HCT116 (cell line): ENCODE measurements around the gene TBCD. TPM values are rescaled to one million over a fixed set of nuclear protein-coding genes. Genes with fewer than 3 reads are reported as not detected.

ENCODE experiments used
- ATAC-seq: fragments of 200-7000 bp; cut with Tn5 transposase; 2 replicates; pipeline ENCODE4 v1.9.1; 2020; ENCODE audit warnings: mild to moderate bottlenecking, moderate library complexity
- BruUV-seq: library from RNA; stranded (reverse); fragments of 400-500 nt; replicated peaks from 2 replicates; lab custom pipeline; 2021; lab: Mats Ljungman, UMichigan
- CTCF ChIA-PET: fragments of 300-600 bp; sonication (Branson Sonifier 250); formaldehyde crosslinking; loops from one replicate; lab custom pipeline; 2021; ENCODE audit warnings: antibody characterized with exemption; lab: Charles Lee
- POLR2A ChIA-PET: fragments of 300-600, 350-600 bp; sonication (Branson Sonifier 250); formaldehyde crosslinking; loops from one replicate; lab custom pipeline; 2021; ENCODE audit warnings: antibody characterized with exemption; lab: Charles Lee
- RAD21 ChIA-PET, 2 experiments: fragments of 300-600 bp; sonication (Branson Sonifier 250); formaldehyde crosslinking; loops; one replicate each; lab custom pipeline; 2023; ENCODE audit warnings: low total read pairs in 2 of 2; ENCODE audit not compliant: uncharacterized antibody in 2 of 2, unreplicated experiment in 2 of 2, low non-redundant PET in 1 of 2; lab: Charles Lee
- DNase-seq: peaks from one replicate; pipeline ENCODE4 v3.0.0-alpha.2; 2010; ENCODE audit warnings: low read depth, low spot score
- H2AFZ ChIP-seq: fragments of 200-600 bp; shearing (Covaris generic), sonication (generic); 2 replicates; pipeline ENCODE4 v1.6.1; 2017; ENCODE audit warnings: low read depth, mixed run types, mixed read lengths, antibody characterized with exemption, low read length; ENCODE audit not compliant: poor library complexity, severe bottlenecking
- H3K27ac ChIP-seq: 2 replicates; pipeline ENCODE4 v1.5.1; 2012; ENCODE audit warnings: low read depth, low read length
- H3K27me3 ChIP-seq: fragments of 200-600 bp; sonication (generic); 2 replicates; pipeline ENCODE4 v1.6.1; 2016; ENCODE audit warnings: mixed run types, low read length, mixed read lengths; ENCODE audit not compliant: insufficient read depth
- H3K36me3 ChIP-seq, 2 experiments: fragments of 200-500 bp in 1 of 2; fragments of 200-600 bp in 1 of 2; sonication (Bioruptor generic) in 1 of 2; sonication (generic) in 1 of 2; 2 replicates each; pipeline versions ENCODE4 v1.5.1 to v1.6.1; 2014 to 2016; ENCODE audit warnings: low read length in 2 of 2, inconsistent platforms in 1 of 2, mixed read lengths in 1 of 2, mixed run types in 1 of 2; ENCODE audit not compliant: insufficient read depth in 2 of 2, control insufficient read depth in 1 of 2
- H3K4me1 ChIP-seq, 2 experiments: fragments of 200-600 bp in 1 of 2; sonication (generic) in 1 of 2; 2 replicates each; pipeline versions ENCODE4 v1.5.1 to v1.6.1; 2012 to 2017; ENCODE audit warnings: low read length in 2 of 2, inconsistent platforms in 1 of 2, mild to moderate bottlenecking in 1 of 2, mixed read lengths in 1 of 2, mixed run types in 1 of 2, moderate library complexity in 1 of 2; ENCODE audit not compliant: insufficient read depth in 2 of 2, control insufficient read depth in 1 of 2
- H3K4me2 ChIP-seq: fragments of 200-600 bp; sonication (generic); 2 replicates; pipeline ENCODE4 v1.6.1; 2017; ENCODE audit warnings: mixed run types, low read length, mixed read lengths
- H3K4me3 ChIP-seq, 2 experiments: fragments of 200-600 bp in 1 of 2; sonication (generic) in 1 of 2; replicated peaks in 1 of 2; 2 replicates each; pipeline ENCODE4 v1.5.1; 2011 to 2016; ENCODE audit warnings: low read length in 2 of 2, control low read depth in 1 of 2, low read depth in 1 of 2, mild to moderate bottlenecking in 1 of 2, mixed read lengths in 1 of 2, mixed run types in 1 of 2
- H3K79me2 ChIP-seq: fragments of 200-600 bp; sonication (generic); 2 replicates; pipeline ENCODE4 v1.6.1; 2017; ENCODE audit warnings: mild to moderate bottlenecking, mixed run types, low read length, moderate library complexity, mixed read lengths; ENCODE audit not compliant: insufficient read depth
- H3K9ac ChIP-seq: fragments of 200-600 bp; sonication (generic); 2 replicates; pipeline ENCODE4 v1.6.1; 2016; ENCODE audit warnings: low read length, mixed read lengths
- H3K9me2 ChIP-seq: fragments of 200-600 bp; sonication (generic), shearing (Covaris generic); 2 replicates; pipeline ENCODE4 v1.6.1; 2017; ENCODE audit warnings: mixed run types, mild to moderate bottlenecking, moderate library complexity; ENCODE audit not compliant: insufficient read depth
- H3K9me3 ChIP-seq, 2 experiments: fragments of 200-500 bp in 1 of 2; fragments of 200-600 bp in 1 of 2; sonication (Bioruptor generic) in 1 of 2; sonication (generic) in 1 of 2; 2 replicates each; pipeline ENCODE4 v1.6.1; 2014 to 2017; ENCODE audit warnings: low read length in 2 of 2, mixed read lengths in 2 of 2, inconsistent platforms in 1 of 2, low read depth in 1 of 2, mild to moderate bottlenecking in 1 of 2, mixed run types in 1 of 2, moderate library complexity in 1 of 2; ENCODE audit not compliant: control insufficient read depth in 1 of 2, insufficient read depth in 1 of 2
- H4K20me1 ChIP-seq: fragments of 200-600 bp; sonication (generic), shearing (Covaris generic); 2 replicates; pipeline ENCODE4 v1.6.1; 2017; ENCODE audit warnings: mixed run types, mild to moderate bottlenecking, moderate library complexity; ENCODE audit not compliant: insufficient read depth
- CBX3 ChIP-seq: IDR thresholded peaks from 2 replicates; pipeline ENCODE4 v1.6.1; 2012; ENCODE audit warnings: low read depth
- CEBPB ChIP-seq: IDR thresholded peaks from 2 replicates; pipeline ENCODE4 v1.6.1; 2012; ENCODE audit warnings: low read depth
- EGR1 ChIP-seq: IDR thresholded peaks from 2 replicates; pipeline ENCODE4 v1.6.1; 2012; ENCODE audit warnings: low read depth
- ELF1 ChIP-seq: IDR thresholded peaks from 2 replicates; pipeline ENCODE4 v1.6.1; 2012; ENCODE audit warnings: low read depth, borderline replicate concordance
- EZH2 ChIP-seq: fragments of 200-600 bp; sonication (generic); IDR thresholded peaks from 2 replicates; pipeline ENCODE4 v1.6.1; 2017; ENCODE audit warnings: antibody characterized with exemption, mixed run types
- FOSL1 ChIP-seq: IDR thresholded peaks from 2 replicates; pipeline ENCODE4 v1.6.1; 2012; ENCODE audit warnings: low read depth
- JUND ChIP-seq: IDR thresholded peaks from 2 replicates; pipeline ENCODE4 v1.6.1; 2012
- POLR2A ChIP-seq: IDR thresholded peaks from 2 replicates; pipeline ENCODE4 v1.7.0; 2011; ENCODE audit warnings: borderline replicate concordance; ENCODE audit not compliant: insufficient read depth, insufficient read length; ENCODE audit errors: extremely low read depth
- SP1 ChIP-seq: IDR thresholded peaks from 2 replicates; pipeline ENCODE4 v1.6.1; 2012; ENCODE audit warnings: low read depth
- SRF ChIP-seq: IDR thresholded peaks from 2 replicates; pipeline ENCODE4 v1.6.1; 2012; ENCODE audit warnings: low read depth
- TCF7L2 ChIP-seq: IDR thresholded peaks from 2 replicates; pipeline ENCODE4 v1.7.0; 2011; ENCODE audit warnings: borderline replicate concordance, inconsistent platforms; ENCODE audit not compliant: insufficient read depth, insufficient read length; ENCODE audit errors: extremely low read depth
- ZFX ChIP-seq: fragments of 450-650 bp; IDR thresholded peaks from 2 replicates; pipeline ENCODE4 v1.6.1; 2017
- ZNF274 ChIP-seq: fragments of 200-500 bp; sonication (Bioruptor generic); IDR thresholded peaks from 2 replicates; pipeline ENCODE4 v1.6.1; 2014; ENCODE audit warnings: mild to moderate bottlenecking, low read depth, low read length, inconsistent platforms
- intact Hi-C: fragments of 100-400 bp; cut with micrococcal nuclease; formaldehyde crosslinking; loops from 2 replicates; pipeline ENCODE4 v1.10.0; 2022
- total RNA-seq: library from RNA; stranded (reverse); gene quantifications from one replicate; pipeline ENCODE4 v1.2.1, GENCODE V29; 2021; ENCODE audit not compliant: unreplicated experiment
- TF ChIP-seq, protein P1 (sequence below): IDR thresholded peaks from 2 replicates; pipeline ENCODE4 v1.6.1; 2012; ENCODE audit warnings: low read depth
- TF ChIP-seq, protein P2 (sequence below): IDR thresholded peaks from 2 replicates; pipeline ENCODE4 v1.6.1; 2011; ENCODE audit warnings: mild to moderate bottlenecking, low read length, moderate library complexity; ENCODE audit not compliant: insufficient replicate concordance; ENCODE audit errors: extremely low read depth
- TF ChIP-seq, protein P3 (sequence below): IDR thresholded peaks from 2 replicates; pipeline ENCODE4 v1.6.1; 2012
- TF ChIP-seq, protein P4 (sequence below): IDR thresholded peaks from 2 replicates; pipeline ENCODE4 v1.6.1; 2012

The TBCD gene
- total RNA-seq, 1 experiment from 2014 or later, result 152 TPM

DNA sequence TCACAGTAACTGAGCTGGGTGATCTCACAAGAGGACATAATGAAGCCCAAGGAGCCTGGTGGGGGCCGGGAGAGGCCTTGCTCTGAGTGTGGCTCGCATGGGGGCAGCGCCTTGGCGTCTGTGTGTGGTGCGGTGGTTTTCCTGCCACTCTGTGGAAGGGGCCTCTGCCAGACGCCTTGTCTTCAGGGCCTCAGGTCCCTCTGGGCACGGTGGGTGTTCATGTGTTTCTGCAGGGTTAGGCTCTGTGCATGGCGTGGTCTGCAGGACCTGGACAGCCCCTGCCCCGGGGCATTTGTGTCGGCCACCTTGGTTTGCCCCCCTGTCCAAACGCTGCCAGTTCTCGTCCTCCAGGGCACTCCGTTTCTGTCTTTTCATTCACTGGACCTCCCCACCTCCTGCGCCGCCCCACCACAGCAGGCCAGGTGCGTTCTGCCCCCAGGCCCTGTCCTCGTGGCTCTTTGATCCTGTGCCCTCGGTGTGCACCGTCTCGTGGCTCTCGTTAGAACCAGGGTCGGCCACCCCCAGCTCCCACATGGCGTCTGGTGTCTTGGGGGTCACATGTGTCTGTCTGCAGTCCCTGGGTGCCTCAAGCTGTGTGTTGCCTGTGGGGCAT lies 131.7 kb downstream of the TBCD start:
- peaks cover 31% of the 10 kb centered on the region; the same call in 1 of the 2 replicates for H3K79me2 ChIP-seq
- DNase-seq (no peak), ATAC-seq (no peak)
- no peak overlapping the region for H2AFZ ChIP-seq
- CTCF ChIA-PET, result no interaction called here
- RAD21 ChIA-PET, result no interaction called here
- H4K20me1 ChIP-seq, result 0 out of 2 replicates have a peak, but pooled peaks cover 3% of the 10 kb centered on the region
- no TSS peak for BruUV-seq
- no peak overlapping the region for H3K9ac ChIP-seq
- H3K27ac ChIP-seq, result no peak overlapping the region
- no peaks in the 10 kb centered on the region; a peak in 1 of 4 replicates for H3K36me3 ChIP-seq
- POLR2A ChIA-PET, result no interaction called here
- intact Hi-C loops, result no loop called here
- no peaks in the 10 kb centered on the region for H3K9me3 ChIP-seq
- H3K4me3 ChIP-seq, result no peak overlapping the region
- no peaks in the 10 kb centered on the region for H3K9me2 ChIP-seq
- no peak overlapping the region for H3K4me2 ChIP-seq
- TF ChIP-seq FOSL1, result no peak
- TF ChIP-seq ZNF274, result no peak
- TF ChIP-seq JUND, result no peak
- TF ChIP-seq ELF1, result no peak
- TF ChIP-seq SP1, result no peak
- TF ChIP-seq, protein P1, sequence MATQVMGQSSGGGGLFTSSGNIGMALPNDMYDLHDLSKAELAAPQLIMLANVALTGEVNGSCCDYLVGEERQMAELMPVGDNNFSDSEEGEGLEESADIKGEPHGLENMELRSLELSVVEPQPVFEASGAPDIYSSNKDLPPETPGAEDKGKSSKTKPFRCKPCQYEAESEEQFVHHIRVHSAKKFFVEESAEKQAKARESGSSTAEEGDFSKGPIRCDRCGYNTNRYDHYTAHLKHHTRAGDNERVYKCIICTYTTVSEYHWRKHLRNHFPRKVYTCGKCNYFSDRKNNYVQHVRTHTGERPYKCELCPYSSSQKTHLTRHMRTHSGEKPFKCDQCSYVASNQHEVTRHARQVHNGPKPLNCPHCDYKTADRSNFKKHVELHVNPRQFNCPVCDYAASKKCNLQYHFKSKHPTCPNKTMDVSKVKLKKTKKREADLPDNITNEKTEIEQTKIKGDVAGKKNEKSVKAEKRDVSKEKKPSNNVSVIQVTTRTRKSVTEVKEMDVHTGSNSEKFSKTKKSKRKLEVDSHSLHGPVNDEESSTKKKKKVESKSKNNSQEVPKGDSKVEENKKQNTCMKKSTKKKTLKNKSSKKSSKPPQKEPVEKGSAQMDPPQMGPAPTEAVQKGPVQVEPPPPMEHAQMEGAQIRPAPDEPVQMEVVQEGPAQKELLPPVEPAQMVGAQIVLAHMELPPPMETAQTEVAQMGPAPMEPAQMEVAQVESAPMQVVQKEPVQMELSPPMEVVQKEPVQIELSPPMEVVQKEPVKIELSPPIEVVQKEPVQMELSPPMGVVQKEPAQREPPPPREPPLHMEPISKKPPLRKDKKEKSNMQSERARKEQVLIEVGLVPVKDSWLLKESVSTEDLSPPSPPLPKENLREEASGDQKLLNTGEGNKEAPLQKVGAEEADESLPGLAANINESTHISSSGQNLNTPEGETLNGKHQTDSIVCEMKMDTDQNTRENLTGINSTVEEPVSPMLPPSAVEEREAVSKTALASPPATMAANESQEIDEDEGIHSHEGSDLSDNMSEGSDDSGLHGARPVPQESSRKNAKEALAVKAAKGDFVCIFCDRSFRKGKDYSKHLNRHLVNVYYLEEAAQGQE, result no peak
- TF ChIP-seq EZH2, result no peak
- no peak for TF ChIP-seq EGR1
- TF ChIP-seq, protein P2, sequence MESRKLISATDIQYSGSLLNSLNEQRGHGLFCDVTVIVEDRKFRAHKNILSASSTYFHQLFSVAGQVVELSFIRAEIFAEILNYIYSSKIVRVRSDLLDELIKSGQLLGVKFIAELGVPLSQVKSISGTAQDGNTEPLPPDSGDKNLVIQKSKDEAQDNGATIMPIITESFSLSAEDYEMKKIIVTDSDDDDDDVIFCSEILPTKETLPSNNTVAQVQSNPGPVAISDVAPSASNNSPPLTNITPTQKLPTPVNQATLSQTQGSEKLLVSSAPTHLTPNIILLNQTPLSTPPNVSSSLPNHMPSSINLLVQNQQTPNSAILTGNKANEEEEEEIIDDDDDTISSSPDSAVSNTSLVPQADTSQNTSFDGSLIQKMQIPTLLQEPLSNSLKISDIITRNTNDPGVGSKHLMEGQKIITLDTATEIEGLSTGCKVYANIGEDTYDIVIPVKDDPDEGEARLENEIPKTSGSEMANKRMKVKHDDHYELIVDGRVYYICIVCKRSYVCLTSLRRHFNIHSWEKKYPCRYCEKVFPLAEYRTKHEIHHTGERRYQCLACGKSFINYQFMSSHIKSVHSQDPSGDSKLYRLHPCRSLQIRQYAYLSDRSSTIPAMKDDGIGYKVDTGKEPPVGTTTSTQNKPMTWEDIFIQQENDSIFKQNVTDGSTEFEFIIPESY, result no peak
- TF ChIP-seq, protein P3, sequence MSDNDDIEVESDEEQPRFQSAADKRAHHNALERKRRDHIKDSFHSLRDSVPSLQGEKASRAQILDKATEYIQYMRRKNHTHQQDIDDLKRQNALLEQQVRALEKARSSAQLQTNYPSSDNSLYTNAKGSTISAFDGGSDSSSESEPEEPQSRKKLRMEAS, result no peak
- no peak for TF ChIP-seq CEBPB
- no peak for TF ChIP-seq POLR2A
- TF ChIP-seq, protein P4, sequence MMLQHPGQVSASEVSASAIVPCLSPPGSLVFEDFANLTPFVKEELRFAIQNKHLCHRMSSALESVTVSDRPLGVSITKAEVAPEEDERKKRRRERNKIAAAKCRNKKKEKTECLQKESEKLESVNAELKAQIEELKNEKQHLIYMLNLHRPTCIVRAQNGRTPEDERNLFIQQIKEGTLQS, result no peak
- TF ChIP-seq SRF, result no peak
- no peak for TF ChIP-seq TCF7L2
- TF ChIP-seq CBX3, result no peak
- no peak for TF ChIP-seq ZFX
- TF ChIP-seq, all 23 proteins: peak for 0
- H3K4me1 ChIP-seq, result peaks cover 2 to 18% of the 10 kb centered on the region in 2 experiments; a peak in 3 of 4 replicates
- no peaks in the 10 kb centered on the region for H3K27me3 ChIP-seq
